GM04503 (cell line): ENCODE results near the gene CD40LG.

Experiments used
- DNase-seq: peaks from one replicate; pipeline ENCODE4 v3.0.0-alpha.2; 2012; ENCODE audit warnings: low read depth

Gene CD40LG

GRCh38 chrX:136697156-136697555, 49.2 kb downstream of the CD40LG start:
- no peak for DNase-seq

GRCh38 chrX:136708348-136708747, 60.4 kb downstream of the CD40LG start:
- DNase-seq: no peak
